ENCODE data around the gene AFDN. TPM values are rescaled to one million over a fixed set of nuclear protein-coding genes. Genes with fewer than 3 reads are reported as not detected.

AFDN gene
- total RNA-seq, 2 experiments from 2014 or later = 39.0 to 39.3 TPM

GRCh38 chr6:167788563-167788903 is 38.2 kb upstream of the AFDN start:
- POLR2A ChIA-PET = no interaction called here
- no peaks in the 10 kb centered on the region for H3K4me1 Mint-ChIP-seq (ENCODE audit: low read depth)
- CTCF ChIA-PET = no interaction called here
- intact Hi-C loops (cut with micrococcal nuclease) = no loop called here
- H3K27ac Mint-ChIP-seq = no peak overlapping the region
- H3K4me3 Mint-ChIP-seq = no peak overlapping the region
- peaks cover 15% of the 10 kb centered on the region for H3K27me3 Mint-ChIP-seq
- H3K9me3 Mint-ChIP-seq = no peaks in the 10 kb centered on the region
- DNase-seq = no peak
- no peaks in the 10 kb centered on the region for H3K36me3 Mint-ChIP-seq

GRCh38 chr6:167789358-167789757 is 37.4 kb upstream of the AFDN start:
- Mint-ChIP-seq H3K27ac (no peak overlapping the region), H3K4me3 (no peak overlapping the region), H3K4me1 (ENCODE audit: low read depth) (no peaks in the 10 kb centered on the region), H3K36me3 (no peaks in the 10 kb centered on the region), H3K27me3 (peaks cover 22% of the 10 kb centered on the region), H3K9me3 (no peaks in the 10 kb centered on the region)
- POLR2A ChIA-PET = no interaction called here
- CTCF ChIA-PET = interaction anchor here (0.7 kb wide), 1 partner anchor 19 kb away, joined by 3 read pairs; no protein-coding TSS in a partner anchor
- no peak for DNase-seq
- intact Hi-C loops (cut with micrococcal nuclease) = no loop called here

- Mint-ChIP-seq H3K4me1 (ENCODE audit: low read depth) (peaks cover 3% of the 10 kb centered on the region), H3K9me3 (no peaks in the 10 kb centered on the region), H3K36me3 (no peaks in the 10 kb centered on the region), H3K27me3 (peaks cover 37% of the 10 kb centered on the region), H3K27ac (no peak overlapping the region), H3K4me3 (no peak overlapping the region)
- intact Hi-C loops (cut with micrococcal nuclease) = no loop called here
- DNase-seq = no peak
- ChIA-PET POLR2A (no interaction called here), CTCF (no interaction called here)
Observed at GRCh38 chr6:167791091-167791779, 35.5 kb upstream of the AFDN start.

GRCh38 chr6:167791780-167792478 is 34.8 kb upstream of the AFDN start:
- ChIA-PET CTCF (no interaction called here), POLR2A (no interaction called here)
- Mint-ChIP-seq H3K27me3 (peaks cover 41% of the 10 kb centered on the region), H3K4me3 (no peak overlapping the region), H3K4me1 (ENCODE audit: low read depth) (peaks cover 7% of the 10 kb centered on the region), H3K9me3 (no peaks in the 10 kb centered on the region), H3K27ac (no peak overlapping the region), H3K36me3 (no peaks in the 10 kb centered on the region)
- DNase-seq = no peak
- intact Hi-C loops (cut with micrococcal nuclease) = no loop called here

GRCh38 chr6:167793421-167793820 is 33.3 kb upstream of the AFDN start:
- Mint-ChIP-seq H3K27ac (no peak overlapping the region), H3K9me3 (no peaks in the 10 kb centered on the region), H3K27me3 (peaks cover 51% of the 10 kb centered on the region), H3K4me1 (ENCODE audit: low read depth) (peaks cover 10% of the 10 kb centered on the region), H3K4me3 (no peak overlapping the region), H3K36me3 (no peaks in the 10 kb centered on the region)
- no peak for DNase-seq
- intact Hi-C loops (cut with micrococcal nuclease) = no loop called here
- ChIA-PET CTCF (no interaction called here), POLR2A (no interaction called here)

GRCh38 chr6:167794161-167795157 is 32.3 kb upstream of the AFDN start:
- Mint-ChIP-seq H3K36me3 (no peaks in the 10 kb centered on the region), H3K4me3 (no peak overlapping the region), H3K27ac (no peak overlapping the region), H3K4me1 (ENCODE audit: low read depth) (peaks cover 10% of the 10 kb centered on the region), H3K9me3 (no peaks in the 10 kb centered on the region), H3K27me3 (peaks cover 54% of the 10 kb centered on the region)
- DNase-seq = no peak
- ChIA-PET CTCF (no interaction called here), POLR2A (no interaction called here)
- intact Hi-C loops (cut with micrococcal nuclease) = no loop called here

GRCh38 chr6:167795321-167795811 is 31.3 kb upstream of the AFDN start:
- H3K36me3 Mint-ChIP-seq = no peaks in the 10 kb centered on the region
- intact Hi-C loops (cut with micrococcal nuclease) = no loop called here
- no peaks in the 10 kb centered on the region for H3K9me3 Mint-ChIP-seq
- H3K27ac Mint-ChIP-seq = no peak overlapping the region
- CTCF ChIA-PET = no interaction called here
- peaks cover 57% of the 10 kb centered on the region for H3K27me3 Mint-ChIP-seq
- peaks cover 10% of the 10 kb centered on the region for H3K4me1 Mint-ChIP-seq (ENCODE audit: low read depth)
- H3K4me3 Mint-ChIP-seq = no peak overlapping the region
- no peak for DNase-seq
- POLR2A ChIA-PET = no interaction called here

- ChIA-PET POLR2A (no interaction called here), CTCF (no interaction called here)
- H3K36me3 Mint-ChIP-seq = no peaks in the 10 kb centered on the region
- no peak for DNase-seq
- intact Hi-C loops (cut with micrococcal nuclease) = no loop called here
- no peaks in the 10 kb centered on the region for H3K9me3 Mint-ChIP-seq
- peaks cover 53% of the 10 kb centered on the region for H3K27me3 Mint-ChIP-seq
- H3K27ac Mint-ChIP-seq = no peak overlapping the region
- no peak overlapping the region for H3K4me3 Mint-ChIP-seq
- H3K4me1 Mint-ChIP-seq (ENCODE audit: low read depth) = peaks cover 10% of the 10 kb centered on the region
Observed at GRCh38 chr6:167795874-167796191, 30.9 kb upstream of the AFDN start.

GRCh38 chr6:167796192-167796981 is 30.3 kb upstream of the AFDN start:
- Mint-ChIP-seq H3K4me3 (peak overlapping the region; percentile 25), H3K36me3 (no peaks in the 10 kb centered on the region), H3K9me3 (no peaks in the 10 kb centered on the region), H3K4me1 (ENCODE audit: low read depth) (peaks cover 10% of the 10 kb centered on the region), H3K27ac (no peak overlapping the region), H3K27me3 (peaks cover 55% of the 10 kb centered on the region)
- ChIA-PET POLR2A (no interaction called here), CTCF (interaction anchor here (1.0 kb wide), 1 partner anchor 103 kb away, joined by 4 read pairs; no protein-coding TSS in a partner anchor)
- intact Hi-C loops (cut with micrococcal nuclease) = no loop called here
- DNase-seq = no peak

- Mint-ChIP-seq H3K27me3 (peaks cover 60% of the 10 kb centered on the region), H3K4me3 (peak overlapping the region; percentile 25), H3K36me3 (no peaks in the 10 kb centered on the region), H3K9me3 (no peaks in the 10 kb centered on the region), H3K27ac (no peak overlapping the region), H3K4me1 (ENCODE audit: low read depth) (peaks cover 10% of the 10 kb centered on the region)
- POLR2A ChIA-PET = interaction anchor here (0.6 kb wide), 1 partner anchor 333 kb away, joined by 3 read pairs; no protein-coding TSS in a partner anchor
- CTCF ChIA-PET = interaction anchor here (1.0 kb wide), 1 partner anchor 102 kb away, joined by 4 read pairs; no protein-coding TSS in a partner anchor
- intact Hi-C loops (cut with micrococcal nuclease) = no loop called here
- DNase-seq = no peak
Observed at GRCh38 chr6:167797011-167797471, 29.7 kb upstream of the AFDN start.

- H3K27ac Mint-ChIP-seq = no peak overlapping the region
- ChIA-PET CTCF (no interaction called here), POLR2A (interaction anchor here (0.6 kb wide), 1 partner anchor 332 kb away, joined by 3 read pairs; no protein-coding TSS in a partner anchor)
- intact Hi-C loops (cut with micrococcal nuclease) = no loop called here
- H3K9me3 Mint-ChIP-seq = no peaks in the 10 kb centered on the region
- H3K4me1 Mint-ChIP-seq (ENCODE audit: low read depth) = peaks cover 10% of the 10 kb centered on the region
- no peak overlapping the region for H3K4me3 Mint-ChIP-seq
- no peak for DNase-seq
- no peaks in the 10 kb centered on the region for H3K36me3 Mint-ChIP-seq
- peaks cover 63% of the 10 kb centered on the region for H3K27me3 Mint-ChIP-seq
Observed at GRCh38 chr6:167797476-167798265, 29.0 kb upstream of the AFDN start.

Measured in activated CD4-positive, alpha-beta memory T cell treated with anti-CD3 and anti-CD28 coated beads for 36 hours (primary cell).